B cell (primary cell): ENCODE data around the gene FKRP. TPM values are rescaled to one million over a fixed set of nuclear protein-coding genes. Genes with fewer than 3 reads are reported as not detected.

Experiments
- ATAC-seq: fragments of 200-7000 bp; cut with Tn5 transposase; one replicate; pipeline ENCODE4 v1.10.0; 2021; ENCODE audit warnings: low read depth, mild to moderate bottlenecking, moderate number of reproducible peaks, moderate library complexity
- CTCF ChIA-PET: fragments of 350-600 bp; sonication (Branson Sonifier 250); formaldehyde crosslinking; loops from one replicate; lab custom pipeline; 2021; ENCODE audit warnings: antibody characterized with exemption, inconsistent platforms; lab: Charles Lee
- POLR2A ChIA-PET: fragments of 350-600 bp; sonication (Branson Sonifier 250); formaldehyde crosslinking; loops from one replicate; lab custom pipeline; 2021; ENCODE audit warnings: antibody characterized with exemption; lab: Charles Lee
- DNase-seq: peaks from one replicate; pipeline ENCODE4 v3.0.0; 2013
- H2AFZ ChIP-seq: 2 replicates; pipeline ENCODE4 v1.6.1; 2012; ENCODE audit warnings: mild to moderate bottlenecking, low read depth, low read length; ENCODE audit not compliant: insufficient read depth, poor library complexity, severe bottlenecking
- H3K27ac ChIP-seq, 2 donors: 1 replicate in 1 of 2; 2 replicates in 1 of 2; pipeline ENCODE4 v1.5.1; 2012 to 2013; ENCODE audit warnings: low read length in 2 of 2, mild to moderate bottlenecking in 2 of 2, moderate library complexity in 1 of 2
- H3K27me3 ChIP-seq, 4 experiments: fragments of 200-600 bp in 1 of 4; sonication (generic) in 1 of 4; replicated peaks in 1 of 4; 1 replicate in 2 of 4; 2 replicates in 2 of 4; pipeline versions ENCODE4 v1.6.1 to v1.7.0; 2013 to 2016; ENCODE audit warnings: low read length in 3 of 4, mild to moderate bottlenecking in 2 of 4, mixed read lengths in 1 of 4, moderate library complexity in 1 of 4; ENCODE audit not compliant: insufficient read depth in 4 of 4, control insufficient read depth in 3 of 4; ENCODE audit errors: control extremely low read depth in 1 of 4
- H3K36me3 ChIP-seq, 2 experiments: replicated peaks in 1 of 2; 1 replicate in 1 of 2; 2 replicates in 1 of 2; pipeline versions ENCODE4 v1.6.1 to v1.7.1; 2013; ENCODE audit warnings: low read length in 1 of 2; ENCODE audit not compliant: insufficient read depth in 2 of 2, control insufficient read depth in 1 of 2; ENCODE audit errors: control extremely low read depth in 1 of 2, extremely low read depth in 1 of 2
- H3K4me1 ChIP-seq, 2 donors: fragments of 200-600 bp in 1 of 2; sonication (generic) in 1 of 2; 1 replicate in 1 of 2; 2 replicates in 1 of 2; pipeline versions ENCODE4 v1.5.1 to v1.6.1; 2013 to 2017; ENCODE audit warnings: low read length in 2 of 2; ENCODE audit not compliant: control insufficient read depth in 2 of 2, insufficient read depth in 2 of 2
- H3K4me2 ChIP-seq: replicated peaks from 2 replicates; pipeline ENCODE3; 2012; ENCODE audit warnings: mild to moderate bottlenecking, low read depth, low read length; ENCODE audit not compliant: poor library complexity, severe bottlenecking
- H3K4me3 ChIP-seq, 5 experiments: fragments of 200-600 bp in 1 of 5; sonication (generic) in 1 of 5; 1 replicate in 3 of 5; 2 replicates in 2 of 5; pipeline versions ENCODE4 v1.5.1 to v1.7.0; 2011 to 2016; ENCODE audit warnings: low read length in 4 of 5, mild to moderate bottlenecking in 4 of 5, low read depth in 2 of 5, control low read depth in 1 of 5, moderate library complexity in 1 of 5; ENCODE audit not compliant: insufficient read depth in 1 of 5; ENCODE audit errors: control extremely low read depth in 1 of 5, extremely low read depth in 1 of 5
- H3K79me2 ChIP-seq: fragments of 200-600 bp; sonication (generic); one replicate; pipeline ENCODE4 v1.6.0; 2016; ENCODE audit warnings: low read length; ENCODE audit not compliant: control insufficient read depth, insufficient read depth
- H3K9ac ChIP-seq: fragments of 200-600 bp; sonication (generic); 2 replicates; pipeline ENCODE4 v1.6.1; 2017; ENCODE audit warnings: mild to moderate bottlenecking, low read length, moderate library complexity
- H3K9me3 ChIP-seq, 3 donors: one replicate each; pipeline versions ENCODE4 v1.6.1 to v1.7.1; 2013; ENCODE audit warnings: low read length in 2 of 3; ENCODE audit not compliant: control insufficient read depth in 2 of 3, insufficient read depth in 1 of 3; ENCODE audit errors: control extremely low read depth in 1 of 3
- H4K20me1 ChIP-seq: 2 replicates; pipeline ENCODE4 v1.6.0; 2012; ENCODE audit warnings: mild to moderate bottlenecking, low read length; ENCODE audit not compliant: insufficient read depth, control insufficient read depth, poor library complexity, severe bottlenecking
- H3K27ac Mint-ChIP-seq: one replicate; pipeline ENCODE4 v1.8.0; 2021; ENCODE audit warnings: mixed read lengths
- H3K27me3 Mint-ChIP-seq: one replicate; pipeline ENCODE4 v1.8.0; 2021; ENCODE audit warnings: mixed read lengths
- H3K4me1 Mint-ChIP-seq: one replicate; pipeline ENCODE4 v1.8.0; 2021; ENCODE audit warnings: mixed read lengths
- H3K4me3 Mint-ChIP-seq: one replicate; pipeline ENCODE4 v1.8.0; 2021; ENCODE audit warnings: mixed read lengths
- H3K9me3 Mint-ChIP-seq: one replicate; pipeline ENCODE4 v1.8.0; 2022; ENCODE audit warnings: mixed read lengths; ENCODE audit not compliant: insufficient read depth
- EZH2 ChIP-seq: IDR thresholded peaks from 2 replicates; pipeline ENCODE4 v1.6.1; 2012; ENCODE audit warnings: borderline replicate concordance, low read depth, mild to moderate bottlenecking, moderate library complexity, low read length; ENCODE audit not compliant: insufficient read depth, poor library complexity, severe bottlenecking
- WGBS: methylation state at CpG from one replicate; pipeline ENCODE4 v1.1.5; 2013; ENCODE audit warnings: missing lambda C conversion rate; ENCODE audit not compliant: insufficient coverage; 5-methylcytosine and 5-hydroxymethylcytosine counted together
- intact Hi-C: fragments of 100-400 bp; cut with micrococcal nuclease; formaldehyde crosslinking; loops from one replicate; pipeline ENCODE4 v1.10.0; 2022
- polyA plus RNA-seq: library from polyadenylated mRNA; depleted of rRNA; stranded (reverse); fragments of >200 nt; gene quantifications from 2 replicates; pipeline ENCODE4 v1.2.3, GENCODE V29; 2012
- total RNA-seq, 2 donors: library from RNA; stranded (reverse); fragments of 120-200 nt in 1 of 2; gene quantifications; 1 replicate in 1 of 2; 2 replicates in 1 of 2; pipeline versions ENCODE4 v1.2.3 to v1.2.4, GENCODE V29; 2013 to 2022
- TF ChIP-seq, protein P1 (sequence below): fragments of 200-600 bp; IDR thresholded peaks from one replicate; pipeline ENCODE4 v1.8.0; 2022; ENCODE audit warnings: antibody characterized with exemption, mild to moderate bottlenecking

The FKRP gene
- total and polyA plus RNA-seq, 2 donors (not counting 1 experiment from before 2014, with no cell fraction given), result 30.2 to 38.8 TPM

DNA sequence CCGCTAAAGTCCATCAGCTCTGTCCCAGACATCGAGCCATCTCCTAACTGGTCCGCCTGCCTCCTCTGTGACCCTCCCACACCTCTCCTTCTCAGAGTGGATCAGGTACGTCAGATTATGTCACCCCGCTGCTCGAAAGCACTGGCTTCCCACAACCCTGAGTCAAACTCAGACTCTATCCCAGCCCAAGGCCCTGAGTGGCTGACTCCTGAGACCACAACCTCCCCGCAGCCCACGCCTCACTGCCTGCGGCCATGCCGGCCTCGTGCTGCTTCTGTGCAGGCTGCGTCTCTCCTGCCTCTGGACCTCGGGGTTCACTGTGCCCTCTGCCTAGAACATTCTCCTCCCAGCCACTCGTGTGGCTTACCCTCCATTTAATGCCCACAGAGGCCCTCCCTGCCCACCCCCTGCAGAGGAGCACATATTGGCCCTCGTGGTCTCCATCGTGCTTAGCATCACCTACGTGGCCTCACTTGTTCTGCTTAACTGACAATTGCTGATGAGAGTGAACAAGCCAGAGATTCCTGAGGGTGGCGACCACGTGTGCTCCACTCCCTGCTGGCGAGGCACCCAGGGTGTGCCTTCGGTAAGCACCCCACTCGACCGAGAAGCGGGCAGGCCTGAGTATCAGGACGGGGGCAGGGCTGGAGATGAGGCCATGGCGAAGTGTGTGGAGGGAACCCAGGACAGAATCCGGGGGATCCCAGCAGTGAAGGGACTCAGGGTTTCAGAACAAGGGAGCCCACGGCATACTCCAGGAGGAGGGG is 13.5 kb upstream of the FKRP start:
- no peak overlapping the region for H3K27ac ChIP-seq
- intact Hi-C loops, result no loop called here
- no peaks in the 10 kb centered on the region for H3K9me3 ChIP-seq
- DNase-seq (no peak), ATAC-seq (no peak)
- H4K20me1 ChIP-seq, result peaks cover 63% of the 10 kb centered on the region
- Mint-ChIP-seq H3K4me3 (no peak overlapping the region), H3K27ac (no peak overlapping the region), H3K9me3 (no peaks in the 10 kb centered on the region), H3K4me1 (peaks cover 25% of the 10 kb centered on the region), H3K27me3 (no peaks in the 10 kb centered on the region)
- peaks cover 1 to 79% of the 10 kb centered on the region in 2 experiments for H3K36me3 ChIP-seq
- H3K4me1 ChIP-seq, result peaks cover 10% of the 10 kb centered on the region in 2 donors
- WGBS, result 93% methylated on average over 28 of the region's 28 CpGs
- no peak overlapping the region for H3K4me3 ChIP-seq
- H2AFZ ChIP-seq, result no peak overlapping the region
- H3K4me2 ChIP-seq, result no peak overlapping the region
- peaks cover 49% of the 10 kb centered on the region for H3K79me2 ChIP-seq
- TF ChIP-seq EZH2, result no peak
- TF ChIP-seq, protein P1, sequence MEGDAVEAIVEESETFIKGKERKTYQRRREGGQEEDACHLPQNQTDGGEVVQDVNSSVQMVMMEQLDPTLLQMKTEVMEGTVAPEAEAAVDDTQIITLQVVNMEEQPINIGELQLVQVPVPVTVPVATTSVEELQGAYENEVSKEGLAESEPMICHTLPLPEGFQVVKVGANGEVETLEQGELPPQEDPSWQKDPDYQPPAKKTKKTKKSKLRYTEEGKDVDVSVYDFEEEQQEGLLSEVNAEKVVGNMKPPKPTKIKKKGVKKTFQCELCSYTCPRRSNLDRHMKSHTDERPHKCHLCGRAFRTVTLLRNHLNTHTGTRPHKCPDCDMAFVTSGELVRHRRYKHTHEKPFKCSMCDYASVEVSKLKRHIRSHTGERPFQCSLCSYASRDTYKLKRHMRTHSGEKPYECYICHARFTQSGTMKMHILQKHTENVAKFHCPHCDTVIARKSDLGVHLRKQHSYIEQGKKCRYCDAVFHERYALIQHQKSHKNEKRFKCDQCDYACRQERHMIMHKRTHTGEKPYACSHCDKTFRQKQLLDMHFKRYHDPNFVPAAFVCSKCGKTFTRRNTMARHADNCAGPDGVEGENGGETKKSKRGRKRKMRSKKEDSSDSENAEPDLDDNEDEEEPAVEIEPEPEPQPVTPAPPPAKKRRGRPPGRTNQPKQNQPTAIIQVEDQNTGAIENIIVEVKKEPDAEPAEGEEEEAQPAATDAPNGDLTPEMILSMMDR, result no peak
- CTCF ChIA-PET, result interaction anchor here (0.5 to 14.9 kb wide), 6 partner anchors 21 to 212 kb away, joined by 3 to 353 read pairs (median 3); no protein-coding TSS in a partner anchor
- no peaks in the 10 kb centered on the region for H3K27me3 ChIP-seq
- H3K9ac ChIP-seq, result no peak overlapping the region
- POLR2A ChIA-PET, result no interaction called here
